RWPE2 (cell line): ENCODE measurements around the gene MRPL33.

ENCODE experiments used
- ATAC-seq: fragments of 200-7000 bp; cut with Tn5 transposase; 3 replicates; pipeline ENCODE4 v1.9.1; 2021; ENCODE audit warnings: low read depth
- DNase-seq: peaks from one replicate; pipeline ENCODE4 v3.0.0-alpha.2; 2020; ENCODE audit warnings: low spot score
- H3K27ac ChIP-seq: fragments of 450-650 bp; 2 replicates; pipeline ENCODE4 v1.5.1; 2017; ENCODE audit warnings: mild to moderate bottlenecking; ENCODE audit not compliant: poor library complexity, severe bottlenecking
- H3K27me3 ChIP-seq: fragments of 250-450 bp; sonication (Bioruptor Pico); 2 replicates; pipeline ENCODE4 v1.5.1; 2021; ENCODE audit warnings: mild to moderate bottlenecking, moderate library complexity; ENCODE audit not compliant: insufficient read depth, poor library complexity, severe bottlenecking
- H3K36me3 ChIP-seq: fragments of 250-450 bp; sonication (Bioruptor Pico); 2 replicates; pipeline ENCODE4 v1.5.1; 2020; ENCODE audit warnings: low read depth, mild to moderate bottlenecking, moderate library complexity
- H3K4me1 ChIP-seq: fragments of 250-450 bp; sonication (Bioruptor Pico); 2 replicates; pipeline ENCODE4 v1.5.1; 2021; ENCODE audit warnings: mild to moderate bottlenecking, moderate library complexity; ENCODE audit not compliant: insufficient read depth, poor library complexity, severe bottlenecking
- H3K4me3 ChIP-seq: fragments of 250-450 bp; sonication (Bioruptor Pico); 2 replicates; pipeline ENCODE4 v1.5.1; 2021; ENCODE audit warnings: mild to moderate bottlenecking, moderate library complexity; ENCODE audit not compliant: severe bottlenecking
- H3K9me3 ChIP-seq: fragments of 250-450 bp; sonication (Bioruptor Pico); 2 replicates; pipeline ENCODE4 v1.5.1; 2021; ENCODE audit warnings: mild to moderate bottlenecking, moderate library complexity; ENCODE audit not compliant: severe bottlenecking
- CTCF ChIP-seq: fragments of 450-650 bp; IDR thresholded peaks from one replicate; pipeline ENCODE4 v1.5.1; 2017; ENCODE audit warnings: mild to moderate bottlenecking, moderate library complexity; ENCODE audit not compliant: poor library complexity, severe bottlenecking

MRPL33 gene

GRCh38 chr2:27724905-27725701 is 46.4 kb upstream of the MRPL33 start:
- DNase-seq = no peak

GRCh38 chr2:27727257-27727656 is 44.3 kb upstream of the MRPL33 start:
- Histone ChIP-seq H3K36me3 (no peaks in the 10 kb centered on the region), H3K27me3 (no peaks in the 10 kb centered on the region), H3K4me1 (peaks cover 2% of the 10 kb centered on the region), H3K27ac (no peak overlapping the region), H3K4me3 (no peak overlapping the region), H3K9me3 (no peaks in the 10 kb centered on the region)
- DNase-seq (no peak), ATAC-seq (no peak)
- no peak for TF ChIP-seq CTCF

More at GRCh38 chr2:27724905-27725701, 46.4 kb upstream of the MRPL33 start:
- peak overlapping the region; percentile 46 for H3K27ac ChIP-seq
- no peaks in the 10 kb centered on the region for H3K36me3 ChIP-seq
- no peak overlapping the region for H3K4me3 ChIP-seq
- no peak for TF ChIP-seq CTCF
- H3K9me3 ChIP-seq = no peaks in the 10 kb centered on the region
- peaks cover 8% of the 10 kb centered on the region for H3K4me1 ChIP-seq
- ATAC-seq = no peak
- H3K27me3 ChIP-seq = no peaks in the 10 kb centered on the region

- no peak for TF ChIP-seq CTCF
- H3K36me3 ChIP-seq = no peaks in the 10 kb centered on the region
- no peaks in the 10 kb centered on the region for H3K9me3 ChIP-seq
- H3K27me3 ChIP-seq = no peaks in the 10 kb centered on the region
- DNase-seq (no peak), ATAC-seq (no peak)
- H3K4me1 ChIP-seq = peaks cover 2% of the 10 kb centered on the region
- H3K4me3 ChIP-seq = no peak overlapping the region
- H3K27ac ChIP-seq = no peak overlapping the region
These were observed 43.2 kb upstream of the MRPL33 start for GRCh38 chr2:27728081-27728858.

- Histone ChIP-seq H3K4me1 (no peaks in the 10 kb centered on the region), H3K27ac (no peak overlapping the region), H3K4me3 (no peak overlapping the region), H3K27me3 (no peaks in the 10 kb centered on the region), H3K36me3 (no peaks in the 10 kb centered on the region), H3K9me3 (no peaks in the 10 kb centered on the region)
- no peak for DNase-seq
- no peak for ATAC-seq
- TF ChIP-seq CTCF = no peak
These were observed 42.3 kb upstream of the MRPL33 start for GRCh38 chr2:27729198-27729597.
